ENCODE results near the gene FTCDNL1. TPM values are rescaled to one million over a fixed set of nuclear protein-coding genes. Genes with fewer than 3 reads are reported as not detected.

The FTCDNL1 gene
- total RNA-seq, 2 donors from 2014 or later: 2.6 TPM

GRCh38 chr2:199855812-199856211, 4.8 kb upstream of the FTCDNL1 start:
- Histone ChIP-seq H3K36me3 (replicated peaks in 1 of 2; ENCODE audit: insufficient read depth in 1 of 2, low read depth in 2 of 2) (no peaks in the 10 kb centered on the region), H3K9me3 (no peaks in the 10 kb centered on the region), H3K4me3 (no peak overlapping the region), H3K27ac (no peak overlapping the region), H3K27me3 (no peaks in the 10 kb centered on the region), H3K4me1 (no peaks in the 10 kb centered on the region)
- 29 to 34% methylated on average over 4 of the region's 4 CpGs for WGBS, 2 donors
- ATAC-seq (no peak), DNase-seq (no peak)
- TF ChIP-seq CTCF (IDR thresholded peaks at IDR 0.05) (no peak), POLR2A (IDR thresholded peaks at IDR 0.05) (no peak)
- intact Hi-C loops (cut with DNase I): no loop called here

- Histone ChIP-seq H3K36me3 (replicated peaks in 1 of 2; ENCODE audit: insufficient read depth in 1 of 2, low read depth in 2 of 2) (no peaks in the 10 kb centered on the region), H3K9me3 (no peaks in the 10 kb centered on the region), H3K27me3 (no peaks in the 10 kb centered on the region), H3K4me3 (no peak overlapping the region), H3K27ac (peak overlapping the region in 1 of 4 donors; percentile 84), H3K4me1 (peaks cover 11% of the 10 kb centered on the region)
- WGBS, 2 donors: 54 to 57% methylated on average over 2 of the region's 2 CpGs
- intact Hi-C loops (cut with DNase I): no loop called here
- TF ChIP-seq CTCF (IDR thresholded peaks at IDR 0.05) (no peak), POLR2A (IDR thresholded peaks at IDR 0.05) (no peak)
- no peak for DNase-seq
- ATAC-seq: no peak
Observed at GRCh38 chr2:199851883-199852282, 891 bp upstream of the FTCDNL1 start.

GRCh38 chr2:199851501-199851810, 464 bp upstream of the FTCDNL1 start:
- Histone ChIP-seq H3K4me1 (peaks cover 11% of the 10 kb centered on the region), H3K9me3 (no peaks in the 10 kb centered on the region), H3K27me3 (no peaks in the 10 kb centered on the region), H3K4me3 (peak overlapping the region in 1 of 2 donors; percentile 41), H3K27ac (peak overlapping the region; percentile 33 to 84 (median 71)), H3K36me3 (replicated peaks in 1 of 2; ENCODE audit: insufficient read depth in 1 of 2, low read depth in 2 of 2) (no peaks in the 10 kb centered on the region)
- 11 to 17% methylated on average over 8 of the region's 8 CpGs for WGBS, 2 donors
- TF ChIP-seq CTCF (IDR thresholded peaks at IDR 0.05): peak in 1 of 7 experiments; percentile 19
- no peak for TF ChIP-seq POLR2A (IDR thresholded peaks at IDR 0.05)
- intact Hi-C loops (cut with DNase I): no loop called here
- DNase-seq (no peak), ATAC-seq (no peak)

GRCh38 chr2:199850218-199850717, 724 bp downstream of the FTCDNL1 start:
- Histone ChIP-seq H3K27ac (peak overlapping the region in 2 of 4 donors; percentile 82 to 84), H3K4me3 (peak overlapping the region; percentile 42 to 74), H3K9me3 (no peaks in the 10 kb centered on the region), H3K4me1 (peaks cover 11% of the 10 kb centered on the region), H3K27me3 (no peaks in the 10 kb centered on the region), H3K36me3 (replicated peaks in 1 of 2; ENCODE audit: insufficient read depth in 1 of 2, low read depth in 2 of 2) (no peaks in the 10 kb centered on the region)
- no peak for DNase-seq
- TF ChIP-seq POLR2A (IDR thresholded peaks at IDR 0.05) (no peak), CTCF (IDR thresholded peaks at IDR 0.05) (no peak)
- 7 to 23% methylated on average over 5 to 11 of the region's 12 CpGs for WGBS, 2 donors
- ATAC-seq: no peak
- intact Hi-C loops (cut with DNase I): no loop called here

- DNase-seq (no peak), ATAC-seq (no peak)
- no peaks in the 10 kb centered on the region for H3K27me3 ChIP-seq
- no peaks in the 10 kb centered on the region for H3K36me3 ChIP-seq (replicated peaks in 1 of 2; ENCODE audit: insufficient read depth in 1 of 2, low read depth in 2 of 2)
- intact Hi-C loops (cut with DNase I): no loop called here
- no peak overlapping the region for H3K4me3 ChIP-seq
- H3K9me3 ChIP-seq: no peaks in the 10 kb centered on the region
- TF ChIP-seq CTCF (IDR thresholded peaks at IDR 0.05) (no peak), POLR2A (IDR thresholded peaks at IDR 0.05) (no peak)
- peaks cover 11% of the 10 kb centered on the region for H3K4me1 ChIP-seq
- 80 to 84% methylated on average over 11 of the region's 11 CpGs for WGBS, 2 donors
- no peak overlapping the region for H3K27ac ChIP-seq
Observed at GRCh38 chr2:199848389-199849130, 2.4 kb downstream of the FTCDNL1 start.

Measured in body of pancreas (tissue), 4 donors.